Mesenchymal stem cell (in vitro differentiated cells and primary cell): ENCODE measurements around the gene ZNF79.
"Not testable (repeated sequence)": the region's sequence is repeated elsewhere in the genome, so short reads cannot be mapped to it uniquely, and the experiment has no call there.

Source experiments
- DNase-seq: peaks from one replicate; pipeline ENCODE4 v3.0.0-alpha.2; 2013
- H2AFZ ChIP-seq: one replicate; pipeline ENCODE4 v1.6.1; 2013; ENCODE audit warnings: low read depth, mild to moderate bottlenecking, control low read depth, inconsistent platforms, low read length, moderate library complexity
- H2AK5ac ChIP-seq: 2 replicates; pipeline ENCODE4 v1.6.1; 2013; ENCODE audit warnings: low read length, moderate library complexity, mild to moderate bottlenecking, inconsistent platforms; ENCODE audit not compliant: severe bottlenecking
- H2BK120ac ChIP-seq: one replicate; pipeline ENCODE4 v1.6.1; 2013; ENCODE audit warnings: low read depth, mild to moderate bottlenecking, inconsistent platforms, low read length, moderate library complexity
- H2BK12ac ChIP-seq, 2 experiments: one replicate each; pipeline ENCODE4 v1.6.1; 2013; ENCODE audit warnings: inconsistent platforms in 2 of 2, low read length in 2 of 2, mild to moderate bottlenecking in 2 of 2, moderate library complexity in 2 of 2, control low read depth in 1 of 2
- H2BK15ac ChIP-seq: one replicate; pipeline ENCODE4 v1.6.1; 2013; ENCODE audit warnings: mild to moderate bottlenecking, low read depth, inconsistent platforms; ENCODE audit not compliant: poor library complexity, severe bottlenecking
- H2BK5ac ChIP-seq: 2 replicates; pipeline ENCODE4 v1.6.1; 2013; ENCODE audit warnings: low read depth, mild to moderate bottlenecking, low read length, control low read depth, inconsistent platforms; ENCODE audit not compliant: poor library complexity, severe bottlenecking
- H3K14ac ChIP-seq, 2 experiments: one replicate each; pipeline ENCODE4 v1.6.1; 2013; ENCODE audit warnings: inconsistent platforms in 2 of 2, low read length in 2 of 2, control low read depth in 1 of 2, mild to moderate bottlenecking in 1 of 2, moderate library complexity in 1 of 2
- H3K18ac ChIP-seq, 2 experiments: one replicate each; pipeline ENCODE4 v1.6.1; 2013; ENCODE audit warnings: inconsistent platforms in 2 of 2, low read length in 2 of 2, control low read depth in 1 of 2, low read depth in 1 of 2, mild to moderate bottlenecking in 1 of 2
- H3K23ac ChIP-seq, 2 experiments: one replicate each; pipeline ENCODE4 v1.6.1; 2013; ENCODE audit warnings: inconsistent platforms in 2 of 2, low read length in 2 of 2, mild to moderate bottlenecking in 2 of 2, moderate library complexity in 2 of 2, control low read depth in 1 of 2
- H3K27ac ChIP-seq: 2 replicates; pipeline ENCODE4 v1.5.1; 2013; ENCODE audit warnings: mild to moderate bottlenecking, moderate library complexity, low read length, control low read depth, inconsistent platforms; ENCODE audit not compliant: poor library complexity, severe bottlenecking
- H3K27me3 ChIP-seq, 2 experiments: 2 replicates each; pipeline versions ENCODE4 v1.6.1 to v1.7.0; 2013; ENCODE audit warnings: low read length in 2 of 2, mild to moderate bottlenecking in 2 of 2, moderate library complexity in 2 of 2, control low read depth in 1 of 2, inconsistent platforms in 1 of 2; ENCODE audit not compliant: control insufficient read depth in 1 of 2, insufficient read depth in 1 of 2
- H3K36me3 ChIP-seq, 2 experiments: 2 replicates each; pipeline versions ENCODE4 v1.6.1 to v1.7.0; 2013; ENCODE audit warnings: low read length in 2 of 2, control low read depth in 1 of 2, inconsistent platforms in 1 of 2, low read depth in 1 of 2, mild to moderate bottlenecking in 1 of 2; ENCODE audit not compliant: insufficient read depth in 2 of 2, control insufficient read depth in 1 of 2
- H3K4ac ChIP-seq, 2 experiments: one replicate each; pipeline ENCODE4 v1.6.1; 2013; ENCODE audit warnings: inconsistent platforms in 2 of 2, low read length in 2 of 2, mild to moderate bottlenecking in 2 of 2, moderate library complexity in 2 of 2, control low read depth in 1 of 2, low read depth in 1 of 2
- H3K4me1 ChIP-seq: 2 replicates; pipeline ENCODE4 v1.6.1; 2013; ENCODE audit warnings: low read depth, low read length, control low read depth; ENCODE audit not compliant: control insufficient read depth, insufficient read depth
- H3K4me2 ChIP-seq: 2 replicates; pipeline ENCODE4 v1.6.1; 2013; ENCODE audit warnings: low read length, mild to moderate bottlenecking, inconsistent platforms; ENCODE audit not compliant: poor library complexity, severe bottlenecking
- H3K4me3 ChIP-seq, 2 experiments: 2 replicates each; pipeline versions ENCODE4 v1.5.1 to v1.7.0; 2013; ENCODE audit warnings: low read length in 2 of 2, mild to moderate bottlenecking in 2 of 2, control low read depth in 1 of 2, low read depth in 1 of 2; ENCODE audit not compliant: insufficient read depth in 1 of 2
- H3K79me1 ChIP-seq: replicated peaks from 2 replicates; pipeline ENCODE4 v1.6.1; 2013; ENCODE audit warnings: mild to moderate bottlenecking, control low read depth, low read length, inconsistent platforms; ENCODE audit not compliant: poor library complexity, severe bottlenecking
- H3K9ac ChIP-seq: 2 replicates; pipeline ENCODE4 v1.7.0; 2013; ENCODE audit warnings: mild to moderate bottlenecking, low read length, moderate library complexity
- H3K9me3 ChIP-seq: 2 replicates; pipeline ENCODE4 v1.7.0; 2013; ENCODE audit warnings: mild to moderate bottlenecking, low read length; ENCODE audit not compliant: control insufficient read depth
- H4K8ac ChIP-seq: one replicate; pipeline ENCODE4 v1.6.1; 2013; ENCODE audit warnings: inconsistent platforms, mild to moderate bottlenecking, low read length, moderate library complexity
- H4K91ac ChIP-seq: one replicate; pipeline ENCODE4 v1.6.1; 2013; ENCODE audit warnings: mild to moderate bottlenecking, low read length, inconsistent platforms
- WGBS: methylation state at CpG from one replicate; pipeline ENCODE4 v1.1.7; 2013; ENCODE audit warnings: mixed read lengths; 5-methylcytosine and 5-hydroxymethylcytosine counted together

The ZNF79 gene

DNA sequence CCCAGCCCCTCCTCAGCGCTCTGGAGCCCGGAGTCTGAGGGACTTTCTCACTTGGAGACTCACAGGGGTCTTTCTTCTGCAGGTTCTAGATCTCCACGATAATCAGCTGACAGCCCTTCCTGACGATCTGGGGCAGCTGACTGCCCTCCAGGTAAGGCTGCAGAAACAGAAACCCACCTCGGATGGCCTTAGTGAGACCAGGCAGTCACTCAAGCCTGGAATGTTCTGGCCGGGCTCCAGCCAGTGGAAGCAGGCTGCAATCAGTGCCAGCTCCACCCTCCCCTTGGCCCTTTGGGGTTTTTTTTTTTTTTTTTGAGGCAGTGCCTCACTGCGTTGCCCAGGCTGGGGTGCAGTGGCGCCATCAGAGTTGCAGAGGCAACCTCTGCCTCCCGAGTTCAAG is 34.7 kb downstream of the ZNF79 start:
- Histone ChIP-seq H2BK12ac (no peak overlapping the region), H3K9me3 (no peaks in the 10 kb centered on the region), H3K18ac (no peak overlapping the region), H3K4me2 (no peak overlapping the region), H4K91ac (no peak overlapping the region), H3K4ac (no peak overlapping the region), H3K36me3 (peaks cover 71 to 80% of the 10 kb centered on the region in 2 experiments), H2BK120ac (no peak overlapping the region), H3K27ac (no peak overlapping the region), H3K14ac (no peak overlapping the region), H2BK5ac (no peak overlapping the region), H3K4me3 (no peak overlapping the region), H4K8ac (no peak overlapping the region), H3K79me1 (peaks cover 17% of the 10 kb centered on the region), H3K9ac (no peak overlapping the region), H3K4me1 (peaks cover 1% of the 10 kb centered on the region), H2AK5ac (no peak overlapping the region), H3K23ac (no peak overlapping the region), H2BK15ac (no peak overlapping the region), H2AFZ (no peak overlapping the region), H3K27me3 (no peaks in the 10 kb centered on the region)
- DNase-seq = no peak
- WGBS = 95% methylated on average over 9 of the region's 9 CpGs

DNA sequence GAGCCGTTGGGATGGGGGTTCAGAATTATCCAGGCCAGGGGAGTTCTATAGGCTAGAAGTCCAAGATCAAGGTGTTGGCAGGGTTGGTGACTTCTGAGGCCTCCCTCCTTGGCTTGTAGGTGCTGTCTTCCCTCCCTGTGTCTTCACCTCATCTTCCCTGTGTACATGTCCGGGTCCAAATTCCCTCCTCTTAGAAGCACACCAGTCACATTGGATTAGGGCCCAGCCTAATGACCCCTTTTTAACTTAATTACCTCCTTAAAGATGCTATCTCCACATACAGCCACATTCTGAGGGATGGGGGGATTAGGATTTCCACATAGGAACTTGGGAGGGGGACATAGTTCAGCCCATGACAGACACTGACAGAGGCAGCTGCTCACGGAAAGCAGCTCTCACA is 39.2 kb downstream of the ZNF79 start:
- Histone ChIP-seq H2AFZ (no peak overlapping the region), H3K4ac (no peak overlapping the region), H4K91ac (no peak overlapping the region), H3K4me1 (peaks cover 1% of the 10 kb centered on the region), H3K23ac (no peak overlapping the region), H2BK12ac (no peak overlapping the region), H3K4me2 (no peak overlapping the region), H3K9ac (no peak overlapping the region), H2BK120ac (no peak overlapping the region), H2AK5ac (no peak overlapping the region), H2BK5ac (no peak overlapping the region), H3K9me3 (no peaks in the 10 kb centered on the region), H3K18ac (no peak overlapping the region), H3K36me3 (peaks cover 74 to 81% of the 10 kb centered on the region in 2 experiments), H3K27me3 (no peaks in the 10 kb centered on the region), H3K14ac (no peak overlapping the region), H4K8ac (no peak overlapping the region), H3K79me1 (peaks cover 4% of the 10 kb centered on the region), H2BK15ac (no peak overlapping the region), H3K27ac (no peak overlapping the region), H3K4me3 (no peak overlapping the region)
- DNase-seq = no peak
- WGBS = 82% methylated on average over 3 of the region's 3 CpGs

DNA sequence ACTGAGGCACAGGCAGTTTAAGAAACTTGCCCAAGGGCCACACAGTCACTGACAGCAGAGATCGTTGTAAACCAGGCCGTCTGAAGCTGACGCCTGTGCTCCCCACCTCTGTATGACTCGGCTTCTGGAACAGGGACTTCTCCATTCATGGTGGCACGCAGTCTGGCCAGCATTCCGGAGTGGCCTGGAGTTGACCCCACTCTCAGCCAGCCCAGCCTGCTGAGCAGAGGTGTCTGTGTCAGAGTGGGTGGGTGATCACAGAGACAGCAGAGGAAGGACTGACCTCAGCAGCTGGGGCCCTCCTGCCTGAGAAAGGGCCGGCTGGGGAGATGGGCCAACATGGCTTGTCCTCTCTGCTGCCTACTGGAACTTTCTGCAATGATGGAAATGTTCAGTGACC is 39.7 kb downstream of the ZNF79 start:
- H2BK15ac ChIP-seq = no peak overlapping the region
- 47% methylated on average over 7 of the region's 7 CpGs for WGBS
- H3K27me3 ChIP-seq = no peaks in the 10 kb centered on the region
- peak; percentile 40 for DNase-seq
- H3K18ac ChIP-seq = no peak overlapping the region
- H3K23ac ChIP-seq = no peak overlapping the region
- H3K79me1 ChIP-seq = peaks cover 4% of the 10 kb centered on the region
- H2AFZ ChIP-seq = no peak overlapping the region
- H3K4me3 ChIP-seq = no peak overlapping the region
- no peak overlapping the region for H3K14ac ChIP-seq
- H2AK5ac ChIP-seq = no peak overlapping the region
- H4K91ac ChIP-seq = no peak overlapping the region
- H3K9ac ChIP-seq = no peak overlapping the region
- no peak overlapping the region for H4K8ac ChIP-seq
- no peak overlapping the region for H2BK12ac ChIP-seq
- no peak overlapping the region for H2BK5ac ChIP-seq
- peaks cover 1% of the 10 kb centered on the region for H3K4me1 ChIP-seq
- no peak overlapping the region for H2BK120ac ChIP-seq
- H3K27ac ChIP-seq = no peak overlapping the region
- no peak overlapping the region for H3K4ac ChIP-seq
- H3K36me3 ChIP-seq = peaks cover 70 to 81% of the 10 kb centered on the region in 2 experiments
- H3K9me3 ChIP-seq = no peaks in the 10 kb centered on the region
- no peak overlapping the region for H3K4me2 ChIP-seq

DNA sequence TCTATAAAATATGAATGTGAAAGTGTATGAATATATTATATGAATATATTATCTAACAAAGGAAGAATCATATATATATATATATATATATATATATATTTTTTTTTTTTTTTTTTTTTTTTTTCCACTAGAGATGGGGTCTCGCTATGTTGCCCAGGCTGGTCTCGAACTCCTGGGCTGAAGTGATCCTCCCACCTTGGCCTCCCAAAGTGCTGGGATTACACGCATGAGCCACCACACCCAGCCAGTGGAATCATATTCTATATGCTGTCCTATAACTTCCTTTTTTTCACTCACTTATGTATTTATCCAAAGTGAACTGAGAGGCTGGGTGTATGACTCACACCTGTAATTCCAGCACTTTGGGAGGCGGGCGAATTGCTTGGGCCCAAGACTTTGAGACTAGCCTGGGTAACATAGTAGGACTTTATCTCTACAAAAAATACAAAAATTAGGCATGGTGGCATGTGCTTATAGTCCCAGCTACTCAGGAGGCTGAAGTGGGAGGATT is 42.3 kb downstream of the ZNF79 start:
- not testable (repeated sequence) for H3K4ac ChIP-seq, H3K4me2 ChIP-seq, H2AFZ ChIP-seq, H2BK120ac ChIP-seq, H3K14ac ChIP-seq, H3K9me3 ChIP-seq, H2BK15ac ChIP-seq, H4K91ac ChIP-seq, H3K18ac ChIP-seq, H3K27me3 ChIP-seq, H3K4me3 ChIP-seq, H3K27ac ChIP-seq, H2BK5ac ChIP-seq, H2AK5ac ChIP-seq, H4K8ac ChIP-seq, H2BK12ac ChIP-seq, H3K79me1 ChIP-seq, H3K4me1 ChIP-seq, DNase-seq, H3K23ac ChIP-seq, H3K9ac ChIP-seq
- WGBS = 97% methylated on average over 5 of the region's 5 CpGs
- H3K36me3 ChIP-seq = peaks cover 50 to 71% of the 10 kb centered on the region in 2 experiments
